H1 (cell line): ENCODE results near the gene NXT2. TPM values are rescaled to one million over a fixed set of nuclear protein-coding genes. Genes with fewer than 3 reads are reported as not detected.

Experiments used
- CTCF ChIA-PET: fragments of 300-600 bp; sonication (Branson Sonifier 250); formaldehyde crosslinking; loops from one replicate; lab custom pipeline; 2021; ENCODE audit not compliant: partially characterized antibody; lab: Charles Lee
- POLR2A ChIA-PET: fragments of 300-600 bp; sonication (Branson Sonifier 250); formaldehyde crosslinking; loops from one replicate; lab custom pipeline; 2021; ENCODE audit warnings: inconsistent platforms; ENCODE audit not compliant: partially characterized antibody; lab: Charles Lee
- DNase-seq, 2 experiments: peaks; one replicate each; pipeline versions ENCODE4 v3.0.0 to v3.0.0-alpha.2; 2010 to 2022; ENCODE audit warnings: low spot score in 2 of 2, low read depth in 1 of 2, mixed read lengths in 1 of 2
- FAIRE-seq: peaks from 2 replicates; lab custom pipeline; 2011; peaks lifted over from hg19 to GRCh38; lab: Jason Lieb, UNC
- H2AFZ ChIP-seq: 2 replicates; pipeline ENCODE4 v1.8.1; 2012; ENCODE audit warnings: low read length, inconsistent platforms
- H2AK5ac ChIP-seq: 2 replicates; pipeline ENCODE4 v1.6.1; 2013; ENCODE audit warnings: low read depth, low read length
- H2BK120ac ChIP-seq: replicated peaks from 2 replicates; pipeline ENCODE3; 2013; ENCODE audit warnings: low read depth, low read length, inconsistent platforms
- H2BK12ac ChIP-seq: 2 replicates; pipeline ENCODE4 v1.6.1; 2013; ENCODE audit warnings: low read depth, low read length
- H2BK15ac ChIP-seq: 2 replicates; pipeline ENCODE4 v1.6.1; 2013; ENCODE audit warnings: low read length
- H2BK20ac ChIP-seq: 2 replicates; pipeline ENCODE4 v1.6.1; 2013; ENCODE audit warnings: low read length
- H2BK5ac ChIP-seq: 2 replicates; pipeline ENCODE4 v1.6.1; 2013; ENCODE audit warnings: low read depth, low read length
- H3K14ac ChIP-seq: 2 replicates; pipeline ENCODE4 v1.6.1; 2013; ENCODE audit warnings: inconsistent platforms; ENCODE audit not compliant: insufficient read length
- H3K18ac ChIP-seq: 2 replicates; pipeline ENCODE4 v1.6.1; 2013; ENCODE audit warnings: low read length; ENCODE audit errors: extremely low read depth
- H3K23ac ChIP-seq: 2 replicates; pipeline ENCODE4 v1.6.1; 2013; ENCODE audit warnings: inconsistent platforms; ENCODE audit not compliant: insufficient read length
- H3K23me2 ChIP-seq: 2 replicates; pipeline ENCODE4 v1.6.1; 2013; ENCODE audit warnings: low read depth, low read length
- H3K27ac ChIP-seq: 2 replicates; pipeline ENCODE4 v1.6.1; 2011; ENCODE audit warnings: low read depth, low read length, inconsistent platforms
- H3K27me3 ChIP-seq, 4 experiments: replicated peaks in 1 of 4; 1 replicate in 1 of 4; 2 replicates in 3 of 4; pipeline versions ENCODE4 v1.6.1 to v1.8.1; 2011 to 2013; ENCODE audit warnings: low read length in 3 of 4, mild to moderate bottlenecking in 3 of 4, inconsistent platforms in 2 of 4, mixed read lengths in 2 of 4, moderate library complexity in 1 of 4; ENCODE audit not compliant: control insufficient read depth in 3 of 4, insufficient read depth in 3 of 4; ENCODE audit errors: extremely low read depth in 1 of 4
- H3K36me3 ChIP-seq, 4 experiments: 2 replicates each; pipeline versions ENCODE4 v1.6.1 to v1.8.1; 2011 to 2013; ENCODE audit warnings: mild to moderate bottlenecking in 4 of 4, low read length in 3 of 4, moderate library complexity in 2 of 4, control low read depth in 1 of 4, inconsistent platforms in 1 of 4; ENCODE audit not compliant: insufficient read depth in 4 of 4, control insufficient read depth in 2 of 4
- H3K4ac ChIP-seq: replicated peaks from 2 replicates; pipeline ENCODE3; 2013; ENCODE audit warnings: low read length, low read depth, mixed read lengths, inconsistent platforms; ENCODE audit not compliant: insufficient read length
- H3K4me1 ChIP-seq, 4 experiments: replicated peaks in 1 of 4; 1 replicate in 1 of 4; 2 replicates in 3 of 4; pipeline versions ENCODE4 v1.6.1 to v1.8.1; 2011 to 2013; ENCODE audit warnings: low read length in 3 of 4, inconsistent platforms in 2 of 4, mixed read lengths in 1 of 4; ENCODE audit not compliant: insufficient read depth in 4 of 4, control insufficient read depth in 3 of 4
- H3K4me2 ChIP-seq, 2 experiments: 2 replicates each; pipeline versions ENCODE4 v1.6.1 to v1.8.1; 2011 to 2013; ENCODE audit warnings: low read depth in 2 of 2, low read length in 2 of 2, control low read depth in 1 of 2, inconsistent platforms in 1 of 2, mild to moderate bottlenecking in 1 of 2; ENCODE audit not compliant: insufficient read depth in 1 of 2
- H3K4me3 ChIP-seq, 4 experiments: fragments of 200-600, 300-600 bp in 1 of 4; sonication (generic), shearing (Covaris generic), sonication (Bioruptor Twin) in 1 of 4; 2 replicates each; pipeline versions ENCODE4 v1.5.1 to v1.8.1; 2011 to 2016; ENCODE audit warnings: low read length in 4 of 4, low read depth in 3 of 4, control low read depth in 2 of 4, inconsistent platforms in 2 of 4, mild to moderate bottlenecking in 2 of 4, mixed read lengths in 1 of 4, moderate library complexity in 1 of 4; ENCODE audit not compliant: insufficient read depth in 2 of 4; ENCODE audit errors: extremely low read depth in 1 of 4
- H3K56ac ChIP-seq: replicated peaks from 2 replicates; pipeline ENCODE3; 2013; ENCODE audit warnings: low read depth, mild to moderate bottlenecking, mixed read lengths, low read length, inconsistent platforms; ENCODE audit not compliant: insufficient read length
- H3K79me1 ChIP-seq: 2 replicates; pipeline ENCODE4 v1.6.1; 2013; ENCODE audit warnings: low read depth, low read length, control low read depth
- H3K79me2 ChIP-seq, 2 experiments: 2 replicates each; pipeline versions ENCODE4 v1.6.1 to v1.8.1; 2012 to 2013; ENCODE audit warnings: low read length in 2 of 2, mild to moderate bottlenecking in 2 of 2, inconsistent platforms in 1 of 2; ENCODE audit not compliant: insufficient read depth in 2 of 2, control insufficient read depth in 1 of 2
- H3K9ac ChIP-seq, 4 experiments: replicated peaks in 1 of 4; 1 replicate in 1 of 4; 2 replicates in 3 of 4; pipeline versions ENCODE4 v1.6.1 to v1.8.1; 2011 to 2013; ENCODE audit warnings: low read depth in 3 of 4, low read length in 3 of 4, control low read depth in 2 of 4, mild to moderate bottlenecking in 2 of 4, moderate library complexity in 2 of 4, inconsistent platforms in 1 of 4; ENCODE audit errors: extremely low read depth in 1 of 4
- H3K9me3 ChIP-seq, 2 experiments: 2 replicates each; pipeline versions ENCODE4 v1.6.1 to v1.8.1; 2012 to 2013; ENCODE audit warnings: mild to moderate bottlenecking in 2 of 2, moderate library complexity in 2 of 2, control low read depth in 1 of 2, inconsistent platforms in 1 of 2, low read depth in 1 of 2, low read length in 1 of 2, mixed read lengths in 1 of 2; ENCODE audit not compliant: insufficient read depth in 2 of 2
- H4K20me1 ChIP-seq, 2 experiments: replicated peaks in 1 of 2; 2 replicates each; pipeline versions ENCODE3 to v1.8.1; 2011 to 2013; ENCODE audit warnings: inconsistent platforms in 2 of 2, low read length in 2 of 2, mild to moderate bottlenecking in 1 of 2; ENCODE audit not compliant: insufficient read depth in 2 of 2, control insufficient read depth in 1 of 2
- H4K5ac ChIP-seq: 2 replicates; pipeline ENCODE4 v1.6.1; 2013; ENCODE audit warnings: low read length, low read depth, mixed read lengths, inconsistent platforms; ENCODE audit not compliant: insufficient read length
- H4K8ac ChIP-seq: 2 replicates; pipeline ENCODE4 v1.8.0; 2013; ENCODE audit warnings: mild to moderate bottlenecking, moderate library complexity, low read length, inconsistent platforms; ENCODE audit not compliant: insufficient read depth; ENCODE audit errors: extremely low read depth
- H4K91ac ChIP-seq: replicated peaks from 2 replicates; pipeline ENCODE3; 2013; ENCODE audit warnings: low read length, mixed read lengths, inconsistent platforms; ENCODE audit not compliant: insufficient read length
- BACH1 ChIP-seq: IDR thresholded peaks from 2 replicates; pipeline ENCODE4 v1.6.1; 2012; ENCODE audit warnings: low read length, improper control_type of control experiment
- CHD2 ChIP-seq: IDR thresholded peaks from 2 replicates; pipeline ENCODE4 v1.6.1; 2012; ENCODE audit warnings: low read length, improper control_type of control experiment
- GABPA ChIP-seq: IDR thresholded peaks from 2 replicates; pipeline ENCODE4 v1.6.1; 2011; ENCODE audit warnings: mild to moderate bottlenecking, low read length, moderate library complexity, borderline replicate concordance; ENCODE audit not compliant: insufficient read depth
- GTF2F1 ChIP-seq: IDR thresholded peaks from 2 replicates; pipeline ENCODE4 v1.6.1; 2012; ENCODE audit warnings: low read depth, low read length, improper control_type of control experiment, borderline replicate concordance
- KDM1A ChIP-seq: fragments of 200-600, 300-600 bp; sonication (generic); IDR thresholded peaks from 2 replicates; pipeline ENCODE4 v1.7.1; 2016; ENCODE audit warnings: mild to moderate bottlenecking, low read length, borderline replicate concordance
- KDM5A ChIP-seq: fragments of 200-600 bp; IDR thresholded peaks from 2 replicates; pipeline ENCODE4 v1.7.1; 2012; ENCODE audit warnings: mild to moderate bottlenecking, low read length, inconsistent platforms, mixed read lengths
- MAFK ChIP-seq: IDR thresholded peaks from 2 replicates; pipeline ENCODE4 v1.6.1; 2012; ENCODE audit warnings: low read depth, mild to moderate bottlenecking, improper control_type of control experiment, low read length
- POLR2AphosphoS5 ChIP-seq: IDR thresholded peaks from 2 replicates; pipeline ENCODE4 v1.6.1; 2011; ENCODE audit warnings: low read depth, low read length
- POU5F1 ChIP-seq: IDR thresholded peaks from 2 replicates; pipeline ENCODE4 v1.6.1; 2011; ENCODE audit warnings: low read depth, mild to moderate bottlenecking, low read length, moderate library complexity
- RNF2 ChIP-seq: fragments of 200-900, 300-1000 bp; sonication (generic); IDR thresholded peaks from 2 replicates; pipeline ENCODE4 v1.7.1; 2016; ENCODE audit warnings: borderline replicate concordance, low read depth, mild to moderate bottlenecking, antibody characterized with exemption, low read length; ENCODE audit not compliant: poor library complexity, severe bottlenecking; ENCODE audit errors: missing control alignments
- SP2 ChIP-seq: IDR thresholded peaks from 2 replicates; pipeline ENCODE4 v1.6.1; 2012; ENCODE audit warnings: mild to moderate bottlenecking, low read length, inconsistent platforms
- SRF ChIP-seq: IDR thresholded peaks from 2 replicates; pipeline ENCODE4 v1.6.1; 2011; ENCODE audit warnings: mild to moderate bottlenecking, low read depth, low read length, moderate library complexity
- TAF1 ChIP-seq: IDR thresholded peaks from 2 replicates; pipeline ENCODE4 v1.6.1; 2011; ENCODE audit warnings: mild to moderate bottlenecking, low read depth, low read length
- TCF12 ChIP-seq: IDR thresholded peaks from 2 replicates; pipeline ENCODE4 v1.6.1; 2011; ENCODE audit warnings: low read depth, mild to moderate bottlenecking, low read length
- WGBS, 2 experiments: shearing (Covaris generic) in 1 of 2; methylation state at CpG; one replicate each; pipeline versions ENCODE4 v1.1.6 to v1.1.7; 2013 to 2015; ENCODE audit warnings: low lambda C conversion rate in 2 of 2, mixed read lengths in 2 of 2, inconsistent platforms in 1 of 2, low coverage in 1 of 2, missing lambda C conversion rate in 1 of 2; ENCODE audit not compliant: insufficient replicate concordance in 2 of 2, insufficient coverage in 1 of 2, insufficient read length in 1 of 2; ENCODE audit errors: extremely low coverage in 1 of 2, missing lambda C conversion rate in 1 of 2; 5-methylcytosine and 5-hydroxymethylcytosine counted together
- polyA plus RNA-seq, 7 experiments: library from polyadenylated mRNA; depleted of rRNA in 3 of 7; stranded (reverse) in 5 of 7; unstranded in 2 of 7; fragments of >200 nt in 5 of 7; fragments of 200-250 nt in 2 of 7; gene quantifications; 1 replicate in 5 of 7; 2 replicates in 1 of 7; 4 replicates in 1 of 7; pipeline versions ENCODE4 v1.2.1 to v1.2.3, GENCODE V29; 2011 to 2013; ENCODE audit warnings: missing spikeins in 2 of 7, mixed read lengths in 2 of 7
- total RNA-seq: library from RNA; stranded (reverse); fragmentation: NEBNext Ultra II Directional; extraction: Animal tissue kit (Norgen Biotek cat#: 25700); gene quantifications from 2 replicates; pipeline ENCODE4 v1.2.1, GENCODE V29; 2021

The NXT2 gene
- total and polyA plus RNA-seq, 2 of the 8 experiments (the other 6 are each of a cell fraction or from before 2014, with no cell fraction given) = 6.1 to 13.5 TPM

DNA sequence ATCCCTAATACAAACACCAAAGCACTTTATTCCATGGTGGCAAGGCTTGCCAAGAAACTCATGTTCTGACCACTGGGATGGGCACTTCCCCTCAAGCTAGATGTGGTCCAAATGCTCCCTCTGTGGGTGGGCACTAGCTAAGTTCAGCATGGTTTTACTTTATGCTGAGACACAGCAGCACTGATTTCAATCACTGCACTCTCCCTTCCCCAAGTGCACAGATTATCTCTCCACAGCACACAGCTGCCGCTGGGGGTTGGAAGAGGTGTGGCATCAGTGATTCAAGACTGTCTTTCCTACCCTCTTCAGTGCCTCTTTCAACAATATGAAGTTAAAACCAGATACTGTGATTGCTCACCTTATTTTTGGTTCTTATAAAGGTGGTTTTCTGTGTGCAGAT is 38.2 kb upstream of the NXT2 start (continued):
- TF ChIP-seq CHD2 = no peak

DNA sequence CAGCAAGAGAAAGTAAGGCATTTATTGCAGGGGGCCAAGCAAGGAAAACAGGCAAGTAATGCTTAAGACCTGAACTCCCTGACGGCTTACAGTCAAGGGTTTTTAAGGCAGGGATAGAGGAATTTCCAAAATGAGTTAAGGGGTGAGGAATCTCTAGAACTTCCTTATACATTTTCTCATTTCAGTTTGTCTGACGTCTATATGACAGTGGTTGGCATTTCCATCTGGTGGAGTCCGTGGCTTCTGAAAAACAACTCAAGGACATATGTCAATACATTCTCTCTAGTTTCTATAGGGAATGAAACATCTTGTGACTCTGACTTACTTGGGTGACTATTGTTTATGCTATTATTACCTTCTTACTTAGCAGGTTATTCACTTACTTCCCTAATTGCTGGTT is 35.5 kb upstream of the NXT2 start:
- no peaks in the 10 kb centered on the region for H4K20me1 ChIP-seq
- WGBS, 2 experiments = 92% methylated on average over 3 of the region's 3 CpGs; no CpG with 5 or more reads in 1 of the 2 experiments
- no peak overlapping the region for H3K4ac ChIP-seq
- no peak overlapping the region for H3K56ac ChIP-seq
- no peak overlapping the region for H2AFZ ChIP-seq
- no peak overlapping the region for H4K5ac ChIP-seq
- no peak overlapping the region for H3K18ac ChIP-seq
- H2BK20ac ChIP-seq = no peak overlapping the region
- H3K4me2 ChIP-seq = no peak overlapping the region
- H3K23me2 ChIP-seq = no peaks in the 10 kb centered on the region
- no peaks in the 10 kb centered on the region for H3K27me3 ChIP-seq
- no peaks in the 10 kb centered on the region for H3K9me3 ChIP-seq
- H3K36me3 ChIP-seq = no peaks in the 10 kb centered on the region
- POLR2A ChIA-PET = no interaction called here
- H2BK15ac ChIP-seq = no peak overlapping the region
- H3K23ac ChIP-seq = no peak overlapping the region
- H3K4me3 ChIP-seq = no peak overlapping the region
- no peak overlapping the region for H2BK5ac ChIP-seq
- H3K9ac ChIP-seq = no peak overlapping the region
- H2BK12ac ChIP-seq = no peak overlapping the region
- DNase-seq (no peak), FAIRE-seq (no peak)
- H2BK120ac ChIP-seq = no peak overlapping the region
- H3K4me1 ChIP-seq = no peaks in the 10 kb centered on the region
- no peak overlapping the region for H2AK5ac ChIP-seq
- no peaks in the 10 kb centered on the region for H3K79me1 ChIP-seq
- CTCF ChIA-PET = no interaction called here
- no peak overlapping the region for H4K91ac ChIP-seq
- H3K79me2 ChIP-seq = no peaks in the 10 kb centered on the region
- no peak overlapping the region for H3K27ac ChIP-seq
- H3K14ac ChIP-seq = no peak overlapping the region
- no peak overlapping the region for H4K8ac ChIP-seq
- TF ChIP-seq SRF = no peak
- no peak for TF ChIP-seq GTF2F1
- TF ChIP-seq MAFK = no peak
- no peak for TF ChIP-seq RNF2
- TF ChIP-seq TAF1 = no peak
- no peak for TF ChIP-seq SP2
- TF ChIP-seq BACH1 = no peak
- no peak for TF ChIP-seq KDM1A
- TF ChIP-seq TCF12 = no peak
- no peak for TF ChIP-seq KDM5A
- no peak for TF ChIP-seq POU5F1
- TF ChIP-seq GABPA = no peak
- TF ChIP-seq POLR2AphosphoS5 = no peak
